Testis (tissue), 2 donors: Measurements from ENCODE around the gene COG8.

Source experiments
- CTCF ChIP-seq, 3 experiments: fragments of 450-650 bp in 2 of 3; fragments of 200-600 bp in 1 of 3; sonication (generic) in 1 of 3; IDR thresholded peaks; one replicate each; pipeline ENCODE4 v1.5.1; 2016 to 2019; ENCODE audit warnings: antibody characterized with exemption in 3 of 3, mild to moderate bottlenecking in 2 of 3, moderate library complexity in 1 of 3
- POLR2A ChIP-seq: fragments of 450-650 bp; IDR thresholded peaks from one replicate; pipeline ENCODE4 v1.6.1; 2017; ENCODE audit warnings: antibody characterized with exemption, mild to moderate bottlenecking, moderate library complexity

- no peak for TF ChIP-seq CTCF (IDR thresholded peaks at IDR 0.05)
- no peak for TF ChIP-seq POLR2A
Measured at GRCh38 chr16:69344171-69344570, 4.8 kb upstream of the COG8 start.
